Central memory CD4-positive, alpha-beta T cell (primary cell): ENCODE results near the gene TRMT2A.

Source experiments
- DNase-seq: peaks from one replicate; pipeline ENCODE4 v3.0.0; 2022

The TRMT2A gene

GRCh38 chr22:20099099-20099711 is 17.8 kb downstream of the TRMT2A start:
- no peak for DNase-seq

- no peak for DNase-seq
Observed at GRCh38 chr22:20096574-20097420, 20.2 kb downstream of the TRMT2A start.

- no peak for DNase-seq
Observed at GRCh38 chr22:20095521-20095920, 21.5 kb downstream of the TRMT2A start.

DNA sequence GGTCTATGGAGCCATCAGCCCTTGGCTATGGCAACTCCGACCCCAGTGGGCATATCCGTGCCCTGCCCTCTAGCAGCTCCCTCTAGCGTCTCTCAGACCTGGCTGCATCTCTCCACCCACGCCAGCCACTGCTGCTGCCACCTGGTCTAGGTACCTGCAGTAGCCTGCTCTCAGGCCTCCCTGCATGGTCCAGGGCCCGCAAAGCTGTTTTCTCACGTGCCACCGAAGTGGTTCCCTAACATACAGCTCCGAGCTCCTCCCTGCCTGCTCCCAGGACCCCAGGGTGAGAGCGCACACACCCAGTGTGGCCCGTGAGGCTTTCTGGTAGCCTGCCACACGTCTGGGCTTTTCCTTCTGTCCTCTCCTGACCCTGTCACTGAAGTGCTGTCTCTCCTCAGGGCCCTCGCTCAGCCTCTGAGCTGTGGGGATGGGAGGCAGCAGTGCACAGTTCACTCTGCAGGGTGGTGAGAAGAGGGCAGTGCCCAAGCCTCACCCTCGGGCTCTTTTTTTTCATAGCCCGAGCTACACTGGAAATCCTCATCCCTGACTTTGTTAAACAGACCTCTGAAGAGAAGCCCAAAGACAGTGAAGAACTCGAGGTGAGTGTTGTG is 22.7 kb downstream of the TRMT2A start:
- no peak for DNase-seq

- DNase-seq, result no peak
Observed at GRCh38 chr22:20093418-20094196, 23.4 kb downstream of the TRMT2A start.

DNA sequence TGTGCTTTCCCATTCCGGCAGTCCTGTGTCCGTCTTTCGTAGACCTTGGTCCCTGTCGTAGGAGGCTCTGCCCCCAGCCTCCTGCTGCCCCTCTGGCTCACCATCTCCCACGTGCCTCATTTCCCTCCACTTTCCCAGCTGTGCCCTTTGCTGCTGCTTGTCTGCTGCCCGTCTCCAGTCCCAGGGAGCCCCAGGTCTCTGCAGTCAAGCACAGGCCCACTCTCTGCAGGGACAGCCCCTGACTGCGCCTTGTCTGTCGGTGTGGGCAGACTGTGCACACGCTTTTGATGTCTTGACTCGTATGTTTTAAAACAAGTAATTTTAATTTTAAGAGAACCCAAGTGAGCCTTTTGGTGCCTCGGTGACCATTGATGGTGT is 24.6 kb downstream of the TRMT2A start:
- DNase-seq, result no peak

DNA sequence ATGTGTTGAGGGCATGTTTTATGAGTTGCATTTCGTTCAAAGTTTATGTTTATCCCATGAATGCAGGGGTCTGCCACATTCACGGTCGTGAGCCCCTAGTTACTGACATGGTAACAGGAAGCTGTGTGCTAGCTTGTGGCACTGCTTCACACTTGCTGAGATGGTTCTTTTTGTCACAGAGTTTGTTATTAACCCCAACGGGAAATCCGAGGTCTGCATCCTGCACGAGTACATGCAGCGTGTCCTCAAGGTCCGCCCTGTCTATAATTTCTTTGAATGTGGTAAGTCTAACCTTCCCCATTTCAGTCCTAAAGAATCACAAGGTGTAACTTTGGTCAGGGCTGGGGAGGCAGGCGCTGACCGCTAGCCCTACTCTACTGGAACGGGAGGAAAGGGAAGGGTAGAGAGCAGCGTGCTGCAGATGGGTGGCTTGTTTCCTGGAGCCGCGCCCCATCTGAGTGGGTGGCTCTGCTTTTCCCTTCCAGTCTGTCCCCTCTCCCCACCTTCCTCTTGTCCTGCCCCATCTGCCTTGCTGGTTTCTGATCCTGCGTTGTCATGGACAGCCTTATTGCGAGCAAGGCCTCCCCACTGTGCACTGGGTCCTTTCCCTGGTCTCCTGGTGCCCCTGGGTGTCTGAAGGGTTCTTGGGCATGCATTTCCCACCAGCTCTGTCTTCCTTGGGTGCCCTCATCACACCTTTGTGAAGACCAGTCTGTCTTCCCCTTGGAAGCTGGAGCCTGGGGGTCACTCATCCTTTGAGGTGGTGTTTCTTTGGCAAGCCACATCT is 25.1 kb downstream of the TRMT2A start:
- DNase-seq, result no peak

- DNase-seq, result no peak
Observed at GRCh38 chr22:20090730-20091240, 26.2 kb downstream of the TRMT2A start.

DNA sequence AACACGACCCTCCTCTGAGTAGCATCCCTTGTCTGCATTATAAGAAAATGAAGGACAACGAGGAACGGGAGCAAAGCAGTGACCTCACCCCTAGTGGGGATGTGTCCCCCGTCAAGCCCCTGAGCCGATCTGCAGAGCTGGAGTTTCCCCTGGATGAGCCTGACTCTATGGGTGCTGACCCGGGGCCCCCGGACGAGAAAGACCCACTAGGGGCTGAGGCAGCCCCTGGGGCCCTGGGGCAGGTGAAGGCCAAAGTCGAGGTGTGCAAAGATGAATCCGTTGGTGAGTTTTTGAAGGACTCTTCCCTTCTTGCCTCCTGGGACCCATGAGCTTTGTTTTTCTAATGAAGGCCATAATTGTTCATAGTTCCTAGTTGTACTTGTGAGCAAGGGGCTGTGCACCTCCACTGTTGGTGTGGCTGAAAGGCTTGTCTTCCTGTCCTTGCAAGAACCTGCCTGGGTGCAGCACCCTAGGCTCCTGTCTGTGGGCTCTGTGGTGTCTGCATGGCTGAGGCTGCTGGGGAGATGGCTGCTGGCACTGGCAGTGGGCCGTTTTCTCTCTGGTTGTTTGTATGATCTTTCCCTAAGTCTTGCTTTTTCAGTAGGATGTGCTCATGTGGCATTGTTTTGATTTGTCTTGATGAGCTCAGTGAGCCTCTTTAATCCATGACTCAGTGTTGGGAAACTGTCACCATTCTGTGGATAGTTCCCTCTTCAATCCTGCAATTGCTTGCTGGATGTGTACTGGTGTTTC is 26.9 kb downstream of the TRMT2A start:
- no peak for DNase-seq

- no peak for DNase-seq
Observed at GRCh38 chr22:20089226-20089976, 27.6 kb downstream of the TRMT2A start.

DNA sequence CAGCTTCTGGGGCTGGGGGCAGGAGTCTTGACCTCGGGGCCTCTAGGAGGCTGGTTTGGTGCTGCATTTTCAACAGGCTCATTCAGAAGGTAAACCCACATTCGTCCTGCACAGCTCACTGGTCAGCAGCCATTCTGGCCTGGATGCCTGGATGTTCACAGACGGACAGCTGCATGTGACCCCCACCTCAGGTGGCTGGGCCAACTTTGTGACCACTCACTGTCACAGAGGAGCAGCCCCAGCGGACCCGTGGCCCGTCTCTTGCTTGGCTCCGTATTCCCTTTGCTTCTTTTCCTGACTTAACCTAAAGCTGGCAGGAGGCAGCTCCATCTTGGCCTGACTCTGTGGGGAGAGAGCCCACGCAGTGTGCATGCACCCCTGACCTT is 28.8 kb downstream of the TRMT2A start:
- no peak for DNase-seq

DNA sequence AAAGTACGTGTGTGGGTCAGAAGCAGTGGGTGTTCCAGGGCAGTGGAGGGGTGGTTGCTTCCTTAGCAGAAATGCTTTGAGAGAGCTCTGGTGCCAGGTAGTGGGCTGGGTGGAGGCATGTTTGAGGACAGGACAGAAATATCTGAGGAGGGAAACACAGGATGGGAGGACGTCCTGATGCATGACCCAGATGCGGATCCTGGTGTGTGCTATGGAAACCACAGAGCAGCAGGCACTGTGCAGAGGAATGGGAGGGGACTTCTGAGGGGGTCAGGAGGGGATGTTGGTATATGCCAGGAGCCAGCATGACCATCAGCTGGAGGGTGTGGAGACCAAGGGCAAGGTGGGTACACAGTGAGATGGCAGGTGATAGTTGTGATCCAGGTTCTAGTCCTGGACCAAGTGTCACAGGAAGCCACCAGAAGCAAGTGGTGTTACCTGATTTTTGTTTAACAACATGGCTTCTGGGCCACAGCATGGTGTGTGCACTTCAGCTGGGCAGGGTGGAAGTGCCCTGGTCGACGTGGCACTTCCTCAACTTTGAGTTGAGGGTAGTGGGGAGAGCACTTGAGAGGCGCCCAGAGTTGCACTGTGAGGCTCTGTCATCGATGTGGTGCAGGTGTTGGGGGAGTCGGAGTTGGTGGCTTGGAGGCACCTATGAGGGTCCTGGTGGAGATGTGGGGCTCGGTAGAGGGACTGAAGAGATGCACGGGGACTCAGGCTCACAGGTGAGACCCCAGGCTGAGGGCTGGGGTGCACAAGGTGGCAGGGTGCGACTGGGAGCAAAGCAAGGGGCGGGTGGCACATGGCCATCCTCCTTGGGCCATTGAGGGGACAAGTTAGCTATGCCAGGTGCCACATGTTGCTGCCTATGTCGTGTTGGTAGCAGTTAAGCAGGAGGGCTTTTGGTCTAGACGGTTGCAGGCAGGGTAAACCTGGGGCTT is 29.4 kb downstream of the TRMT2A start:
- DNase-seq, result no peak

DNA sequence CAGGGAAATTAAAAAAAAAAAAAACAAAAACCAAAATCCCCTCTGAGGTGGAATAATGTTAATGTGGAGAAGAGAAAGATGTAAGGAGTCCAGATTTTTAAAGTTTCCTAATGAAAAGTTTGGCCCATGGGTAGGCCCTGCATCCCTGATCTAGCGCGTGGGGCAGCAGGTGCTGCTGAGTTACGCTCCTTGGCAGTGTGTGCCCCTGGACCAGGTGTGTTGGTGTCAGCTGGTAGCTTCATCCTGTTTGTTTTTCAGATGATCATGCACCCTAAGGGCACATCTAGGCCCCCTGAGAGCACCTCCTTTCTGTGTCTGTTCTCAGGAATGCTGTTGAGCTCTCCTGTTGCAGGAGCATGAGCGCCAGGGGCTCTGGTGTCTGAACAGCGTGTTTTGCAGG is 30.3 kb downstream of the TRMT2A start:
- DNase-seq, result no peak

DNA sequence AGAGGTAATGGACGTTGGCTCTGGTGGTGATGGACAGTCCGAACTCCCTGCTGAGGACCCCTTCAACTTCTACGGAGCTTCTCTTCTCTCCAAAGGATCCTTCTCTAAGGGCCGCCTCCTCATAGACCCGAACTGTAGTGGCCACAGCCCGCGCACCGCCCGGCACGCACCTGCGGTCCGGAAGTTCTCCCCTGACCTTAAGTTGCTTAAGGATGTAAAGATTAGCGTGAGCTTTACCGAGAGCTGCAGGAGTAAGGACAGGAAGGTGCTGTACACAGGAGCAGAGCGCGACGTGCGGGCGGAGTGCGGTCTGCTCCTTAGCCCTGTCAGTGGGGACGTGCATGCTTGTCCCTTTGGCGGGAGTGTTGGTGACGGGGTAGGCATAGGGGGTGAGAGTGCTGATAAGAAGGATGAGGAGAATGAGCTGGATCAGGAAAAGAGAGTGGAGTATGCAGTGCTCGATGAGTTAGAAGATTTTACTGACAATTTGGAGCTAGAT is 30.9 kb downstream of the TRMT2A start:
- no peak for DNase-seq

DNA sequence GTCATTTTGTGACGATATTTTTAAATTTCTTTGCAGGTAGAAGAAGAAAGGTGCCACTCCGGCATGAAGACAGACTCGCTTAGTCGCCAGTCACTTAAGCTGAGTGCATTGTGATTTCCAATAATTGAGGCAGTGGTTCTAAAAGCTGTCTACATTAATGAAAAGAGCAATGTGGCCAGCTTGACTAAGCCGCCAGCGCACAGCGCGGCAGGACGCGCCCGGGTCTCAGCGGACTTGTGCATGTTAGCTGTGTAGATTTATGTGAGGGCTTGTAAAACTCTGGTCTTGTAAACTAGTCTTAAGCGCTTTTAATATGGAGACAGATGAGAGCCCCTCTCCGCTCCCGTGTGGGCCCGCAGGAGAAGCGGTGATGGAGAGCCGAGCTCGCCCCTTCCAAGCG is 31.4 kb downstream of the TRMT2A start:
- no peak for DNase-seq

- no peak for DNase-seq
Observed at GRCh38 chr22:20084547-20085413, 32.2 kb downstream of the TRMT2A start.

DNA sequence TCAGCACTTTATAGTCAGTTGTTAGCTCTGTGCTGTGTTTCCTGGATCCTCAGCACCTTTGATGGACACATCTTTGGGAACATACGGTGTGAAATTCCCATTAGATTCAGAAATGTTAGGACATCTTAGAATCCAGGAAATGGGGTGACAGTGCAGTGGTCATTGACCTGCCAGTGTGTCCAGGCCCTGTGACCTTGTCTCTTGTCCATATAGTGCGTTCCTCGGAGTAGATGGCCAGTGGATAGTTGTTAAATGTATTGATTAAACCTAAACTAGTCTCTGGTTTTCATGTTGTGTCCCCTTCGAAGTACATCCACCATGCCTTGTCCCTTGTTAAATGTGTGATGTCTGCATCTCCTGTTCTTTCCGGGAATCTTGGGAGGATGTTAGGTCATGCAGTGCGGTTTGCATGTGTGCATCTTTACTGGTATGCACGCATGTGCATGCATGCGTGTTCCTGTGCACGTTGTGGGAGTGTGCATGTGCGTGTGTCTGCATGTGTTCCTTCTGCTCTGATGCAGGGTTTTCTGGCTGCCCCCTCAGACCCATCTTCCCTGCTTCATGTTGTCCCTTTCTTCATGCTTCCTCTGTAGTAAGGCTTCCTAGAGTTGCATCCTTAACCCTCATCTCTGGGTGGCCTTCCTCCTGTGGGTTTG is 33.0 kb downstream of the TRMT2A start:
- no peak for DNase-seq
